MM.1S (cell line): ENCODE measurements around the gene HES5.
"Not testable (repeated sequence)": the region's sequence is repeated elsewhere in the genome, so short reads cannot be mapped to it uniquely, and the experiment has no call there.

Source experiments
- DNase-seq: peaks from one replicate; pipeline ENCODE4 v3.0.0-alpha.2; 2015
- H2AFZ ChIP-seq: fragments of 300-600 bp; sonication (generic); 2 replicates; pipeline ENCODE4 v1.6.0; 2016; ENCODE audit warnings: antibody characterized with exemption, low read length
- H3F3A ChIP-seq: fragments of 300-600 bp; sonication (generic); 2 replicates; pipeline ENCODE4 v1.6.1; 2016; ENCODE audit warnings: mild to moderate bottlenecking, antibody characterized with exemption, low read length, moderate library complexity, mixed read lengths; ENCODE audit not compliant: insufficient read depth
- H3K27ac ChIP-seq: fragments of 300-600 bp; sonication (generic); 2 replicates; pipeline ENCODE4 v1.5.1; 2016; ENCODE audit warnings: mild to moderate bottlenecking, low read length
- H3K27me3 ChIP-seq: fragments of 300-600 bp; sonication (generic); replicated peaks from 2 replicates; pipeline ENCODE4 v1.6.0; 2016; ENCODE audit warnings: low read length; ENCODE audit not compliant: insufficient read depth
- H3K36me3 ChIP-seq: fragments of 300-600 bp; sonication (generic); replicated peaks from 2 replicates; pipeline ENCODE4 v1.6.1; 2016; ENCODE audit warnings: mild to moderate bottlenecking, low read length, mixed read lengths; ENCODE audit not compliant: insufficient read depth
- H3K4me1 ChIP-seq: fragments of 300-600 bp; sonication (generic); 2 replicates; pipeline ENCODE4 v1.6.1; 2016; ENCODE audit warnings: low read length, mixed read lengths
- H3K4me2 ChIP-seq: fragments of 300-600 bp; sonication (generic); 2 replicates; pipeline ENCODE4 v1.6.0; 2016; ENCODE audit warnings: low read depth, low read length
- H3K4me3 ChIP-seq: fragments of 300-600 bp; sonication (generic); 2 replicates; pipeline ENCODE4 v1.5.1; 2016; ENCODE audit warnings: low read length, mixed read lengths
- H3K79me2 ChIP-seq: fragments of 300-600 bp; sonication (generic); 2 replicates; pipeline ENCODE4 v1.6.1; 2016; ENCODE audit warnings: mixed run types, low read length, mixed read lengths
- H3K9ac ChIP-seq: fragments of 300-600 bp; sonication (generic); 2 replicates; pipeline ENCODE4 v1.6.1; 2016; ENCODE audit warnings: low read length, mixed read lengths
- H3K9me2 ChIP-seq: fragments of 300-600 bp; sonication (generic); replicated peaks from 2 replicates; pipeline ENCODE4 v1.6.1; 2016; ENCODE audit warnings: mild to moderate bottlenecking, low read length, mixed read lengths; ENCODE audit not compliant: insufficient read depth
- H3K9me3 ChIP-seq: fragments of 300-600 bp; sonication (generic); replicated peaks from 2 replicates; pipeline ENCODE4 v1.6.1; 2016; ENCODE audit warnings: mild to moderate bottlenecking, low read length, mixed read lengths; ENCODE audit not compliant: insufficient read depth
- H4K20me1 ChIP-seq: fragments of 300-600 bp; sonication (generic); 2 replicates; pipeline ENCODE4 v1.6.1; 2016; ENCODE audit warnings: mild to moderate bottlenecking, low read length, moderate library complexity, mixed read lengths; ENCODE audit not compliant: insufficient read depth
- EZH2 ChIP-seq: fragments of 300-600 bp; sonication (generic); optimal IDR thresholded peaks from 2 replicates; pipeline ENCODE3; 2017; ENCODE audit warnings: low read depth, mild to moderate bottlenecking, antibody characterized with exemption, low read length, mixed read lengths
- EZH2phosphoT487 ChIP-seq: fragments of 300-600 bp; sonication (generic); IDR thresholded peaks from 2 replicates; pipeline ENCODE4 v1.6.1; 2018; ENCODE audit warnings: antibody characterized with exemption, low read length
- TF ChIP-seq, protein P1 (sequence below): fragments of 300-600 bp; sonication (generic); IDR thresholded peaks from 2 replicates; pipeline ENCODE4 v1.5.1; 2016; ENCODE audit warnings: antibody characterized with exemption, low read length, mixed read lengths

The HES5 gene

DNA sequence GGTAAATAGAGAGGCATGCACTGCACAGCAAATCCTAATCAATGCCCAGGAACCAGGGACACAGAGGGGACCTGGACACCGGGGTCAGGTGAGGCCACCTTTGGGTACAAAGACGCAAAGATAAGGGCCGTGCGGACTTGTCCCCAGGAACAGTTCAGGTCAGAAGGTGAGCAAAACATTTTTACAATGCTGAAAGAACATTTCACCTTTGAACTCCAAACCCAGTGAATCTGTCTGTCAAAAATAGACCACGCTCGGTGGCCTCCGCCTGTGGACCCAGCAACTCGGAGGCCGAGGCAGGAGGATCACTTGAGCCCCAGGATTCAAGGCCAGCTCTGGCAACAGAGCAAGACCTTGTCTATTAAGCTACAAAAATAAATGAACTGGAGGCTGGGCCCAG is 41.3 kb upstream of the HES5 start:
- no peak overlapping the region for H3K27ac ChIP-seq
- no peaks in the 10 kb centered on the region for H3F3A ChIP-seq
- H3K4me2 ChIP-seq = no peak overlapping the region
- no peaks in the 10 kb centered on the region for H3K9me2 ChIP-seq
- no peak overlapping the region for H3K4me3 ChIP-seq
- H4K20me1 ChIP-seq = no peaks in the 10 kb centered on the region
- TF ChIP-seq EZH2phosphoT487 (no peak), EZH2 (no peak)
- TF ChIP-seq, protein P1, sequence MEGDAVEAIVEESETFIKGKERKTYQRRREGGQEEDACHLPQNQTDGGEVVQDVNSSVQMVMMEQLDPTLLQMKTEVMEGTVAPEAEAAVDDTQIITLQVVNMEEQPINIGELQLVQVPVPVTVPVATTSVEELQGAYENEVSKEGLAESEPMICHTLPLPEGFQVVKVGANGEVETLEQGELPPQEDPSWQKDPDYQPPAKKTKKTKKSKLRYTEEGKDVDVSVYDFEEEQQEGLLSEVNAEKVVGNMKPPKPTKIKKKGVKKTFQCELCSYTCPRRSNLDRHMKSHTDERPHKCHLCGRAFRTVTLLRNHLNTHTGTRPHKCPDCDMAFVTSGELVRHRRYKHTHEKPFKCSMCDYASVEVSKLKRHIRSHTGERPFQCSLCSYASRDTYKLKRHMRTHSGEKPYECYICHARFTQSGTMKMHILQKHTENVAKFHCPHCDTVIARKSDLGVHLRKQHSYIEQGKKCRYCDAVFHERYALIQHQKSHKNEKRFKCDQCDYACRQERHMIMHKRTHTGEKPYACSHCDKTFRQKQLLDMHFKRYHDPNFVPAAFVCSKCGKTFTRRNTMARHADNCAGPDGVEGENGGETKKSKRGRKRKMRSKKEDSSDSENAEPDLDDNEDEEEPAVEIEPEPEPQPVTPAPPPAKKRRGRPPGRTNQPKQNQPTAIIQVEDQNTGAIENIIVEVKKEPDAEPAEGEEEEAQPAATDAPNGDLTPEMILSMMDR = no peak
- no peaks in the 10 kb centered on the region for H3K79me2 ChIP-seq
- no peaks in the 10 kb centered on the region for H3K9me3 ChIP-seq
- no peaks in the 10 kb centered on the region for H3K36me3 ChIP-seq
- peaks cover 83% of the 10 kb centered on the region for H3K27me3 ChIP-seq
- H3K9ac ChIP-seq = no peak overlapping the region
- no peak overlapping the region for H2AFZ ChIP-seq
- no peaks in the 10 kb centered on the region for H3K4me1 ChIP-seq
- DNase-seq = no peak

- Histone ChIP-seq H3K9me2 (no peaks in the 10 kb centered on the region), H4K20me1 (no peaks in the 10 kb centered on the region), H3F3A (no peaks in the 10 kb centered on the region), H3K27ac (no peak overlapping the region), H3K4me2 (no peak overlapping the region), H3K4me1 (no peaks in the 10 kb centered on the region), H3K9ac (no peak overlapping the region), H3K9me3 (no peaks in the 10 kb centered on the region), H3K27me3 (peaks cover 78% of the 10 kb centered on the region), H2AFZ (no peak overlapping the region), H3K4me3 (no peak overlapping the region), H3K36me3 (no peaks in the 10 kb centered on the region), H3K79me2 (no peaks in the 10 kb centered on the region)
- DNase-seq = no peak
- TF ChIP-seq EZH2 (no peak), EZH2phosphoT487 (no peak)
- TF ChIP-seq, protein P1 = no peak
Observed at GRCh38 chr1:2570332-2570731, 40.3 kb upstream of the HES5 start.

- not testable (repeated sequence) for H3K36me3 ChIP-seq, DNase-seq, H2AFZ ChIP-seq, H3F3A ChIP-seq, H3K4me2 ChIP-seq, H3K9me3 ChIP-seq, H3K9me2 ChIP-seq, H3K9ac ChIP-seq, H3K4me1 ChIP-seq, H3K4me3 ChIP-seq, H3K79me2 ChIP-seq, H3K27ac ChIP-seq, H4K20me1 ChIP-seq
- peaks cover 73% of the 10 kb centered on the region for H3K27me3 ChIP-seq
Observed at GRCh38 chr1:2569703-2570102, 39.6 kb upstream of the HES5 start.

- H3K4me2 ChIP-seq = no peak overlapping the region
Observed at GRCh38 chr1:2569060-2569459, 39.0 kb upstream of the HES5 start.

DNA sequence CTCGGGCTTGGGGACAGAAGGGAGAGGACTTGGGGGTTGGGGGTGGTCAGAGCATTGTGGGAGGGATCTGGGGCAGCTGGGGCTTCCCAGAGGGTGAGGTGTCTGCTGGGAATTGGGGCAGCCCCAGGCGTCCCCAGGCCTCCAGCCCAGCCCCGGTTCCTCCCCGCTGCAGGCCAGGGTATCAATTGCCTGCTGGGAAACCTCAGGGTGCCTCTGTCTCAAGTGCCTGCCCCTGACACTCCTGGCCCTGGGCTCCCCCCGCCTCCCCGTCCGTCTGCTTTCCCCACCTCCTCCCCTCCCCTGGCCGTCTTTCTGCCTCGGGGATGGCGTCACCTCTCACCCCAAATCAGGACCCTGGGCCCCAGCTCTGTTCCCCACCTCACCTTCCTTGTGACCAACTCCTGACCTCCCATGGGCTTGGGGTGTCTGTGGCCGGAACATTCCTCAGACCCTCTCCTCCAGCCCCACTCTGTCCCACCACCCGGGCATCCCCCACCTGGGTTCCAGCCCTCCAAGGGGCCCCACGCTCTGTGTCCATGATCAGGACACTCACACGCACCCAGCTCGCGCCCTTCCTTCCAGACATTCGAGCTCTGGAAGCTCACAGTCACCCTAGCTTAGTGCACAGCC is 38.2 kb upstream of the HES5 start:
- DNase-seq, H3K4me2 ChIP-seq, H3K36me3 ChIP-seq, H3K9me2 ChIP-seq, H3K79me2 ChIP-seq, H3F3A ChIP-seq, H3K27ac ChIP-seq, H2AFZ ChIP-seq, H3K9ac ChIP-seq, H4K20me1 ChIP-seq, H3K4me3 ChIP-seq, H3K4me1 ChIP-seq, H3K9me3 ChIP-seq: not testable (repeated sequence)
- H3K27me3 ChIP-seq = peaks cover 59% of the 10 kb centered on the region

More at GRCh38 chr1:2569060-2569459, 39.0 kb upstream of the HES5 start:
- peaks cover 67% of the 10 kb centered on the region for H3K27me3 ChIP-seq
- H3K4me3 ChIP-seq = no peak overlapping the region
- H4K20me1 ChIP-seq = no peaks in the 10 kb centered on the region
- no peak for DNase-seq
- H3F3A ChIP-seq = no peaks in the 10 kb centered on the region
- no peaks in the 10 kb centered on the region for H3K4me1 ChIP-seq
- no peak overlapping the region for H3K27ac ChIP-seq
- H3K36me3 ChIP-seq = no peaks in the 10 kb centered on the region
- TF ChIP-seq EZH2phosphoT487 = no peak
- no peak for TF ChIP-seq EZH2
- TF ChIP-seq, protein P1 = no peak
- H3K79me2 ChIP-seq = no peaks in the 10 kb centered on the region
- H2AFZ ChIP-seq = no peak overlapping the region
- no peak overlapping the region for H3K9ac ChIP-seq
- no peaks in the 10 kb centered on the region for H3K9me3 ChIP-seq
- no peaks in the 10 kb centered on the region for H3K9me2 ChIP-seq
